ENCODE data around the gene ZNF155.

DNA sequence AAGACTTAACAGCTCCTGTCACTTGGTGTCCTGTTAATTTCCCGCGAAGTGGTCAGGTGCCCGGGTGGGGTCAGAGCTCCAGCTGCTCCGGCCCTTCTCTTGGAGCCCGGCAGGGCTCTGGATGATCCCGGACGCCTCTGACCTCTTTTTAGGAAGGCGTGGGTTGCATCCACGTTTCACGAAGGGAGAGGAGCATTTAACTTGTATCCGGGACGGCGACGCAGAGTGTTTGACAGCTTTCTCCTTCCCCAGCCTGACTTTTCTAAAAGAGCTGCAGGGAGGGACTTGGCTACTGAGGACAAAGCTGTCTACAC, 656 bp downstream of the ZNF155 start:
- TF ChIP-seq, protein P1, sequence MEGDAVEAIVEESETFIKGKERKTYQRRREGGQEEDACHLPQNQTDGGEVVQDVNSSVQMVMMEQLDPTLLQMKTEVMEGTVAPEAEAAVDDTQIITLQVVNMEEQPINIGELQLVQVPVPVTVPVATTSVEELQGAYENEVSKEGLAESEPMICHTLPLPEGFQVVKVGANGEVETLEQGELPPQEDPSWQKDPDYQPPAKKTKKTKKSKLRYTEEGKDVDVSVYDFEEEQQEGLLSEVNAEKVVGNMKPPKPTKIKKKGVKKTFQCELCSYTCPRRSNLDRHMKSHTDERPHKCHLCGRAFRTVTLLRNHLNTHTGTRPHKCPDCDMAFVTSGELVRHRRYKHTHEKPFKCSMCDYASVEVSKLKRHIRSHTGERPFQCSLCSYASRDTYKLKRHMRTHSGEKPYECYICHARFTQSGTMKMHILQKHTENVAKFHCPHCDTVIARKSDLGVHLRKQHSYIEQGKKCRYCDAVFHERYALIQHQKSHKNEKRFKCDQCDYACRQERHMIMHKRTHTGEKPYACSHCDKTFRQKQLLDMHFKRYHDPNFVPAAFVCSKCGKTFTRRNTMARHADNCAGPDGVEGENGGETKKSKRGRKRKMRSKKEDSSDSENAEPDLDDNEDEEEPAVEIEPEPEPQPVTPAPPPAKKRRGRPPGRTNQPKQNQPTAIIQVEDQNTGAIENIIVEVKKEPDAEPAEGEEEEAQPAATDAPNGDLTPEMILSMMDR (optimal IDR thresholded peaks at IDR 0.05 in 1 of 3, IDR thresholded peaks at IDR 0.05 in 1 of 3, conservative IDR thresholded peaks at IDR 0.05 in 1 of 3; ENCODE audit: extremely low read depth in 1 of 3, insufficient read depth in 2 of 3, low read length in 3 of 3): no peak
- TF ChIP-seq EZH2 (IDR thresholded peaks at IDR 0.05; ENCODE audit: low read length): no peak

All from keratinocyte (primary cell).